HCT116 (cell line): ENCODE data around the gene MARK1.

ENCODE experiments used
- ATF3 ChIP-seq: IDR thresholded peaks from 2 replicates; pipeline ENCODE4 v1.6.1; 2012
- CEBPB ChIP-seq: IDR thresholded peaks from 2 replicates; pipeline ENCODE4 v1.6.1; 2012; ENCODE audit warnings: low read depth
- FOSL1 ChIP-seq: IDR thresholded peaks from 2 replicates; pipeline ENCODE4 v1.6.1; 2012; ENCODE audit warnings: low read depth
- MAX ChIP-seq: IDR thresholded peaks from 2 replicates; pipeline ENCODE4 v1.6.1; 2012
- SP1 ChIP-seq: IDR thresholded peaks from 2 replicates; pipeline ENCODE4 v1.6.1; 2012; ENCODE audit warnings: low read depth
- YY1 ChIP-seq: IDR thresholded peaks from 2 replicates; pipeline ENCODE4 v1.6.1; 2011; ENCODE audit warnings: low read length, low read depth, moderate library complexity, mild to moderate bottlenecking; ENCODE audit not compliant: insufficient replicate concordance; ENCODE audit errors: extremely low read depth
- TF ChIP-seq, protein P1 (sequence below), 3 experiments: fragments of 200-600 bp in 1 of 3; sonication (generic) in 1 of 3; IDR thresholded peaks in 2 of 3; conservative IDR thresholded peaks in 1 of 3; 2 replicates each; pipeline ENCODE4 v1.5.1; 2012 to 2017; ENCODE audit warnings: low read depth in 2 of 3, low read length in 2 of 3, antibody characterized with exemption in 1 of 3, borderline replicate concordance in 1 of 3, control low read depth in 1 of 3, mild to moderate bottlenecking in 1 of 3, mixed read lengths in 1 of 3, mixed run types in 1 of 3, moderate library complexity in 1 of 3; ENCODE audit not compliant: insufficient read depth in 1 of 3
- TF ChIP-seq, protein P2 (sequence below): IDR thresholded peaks from 2 replicates; pipeline ENCODE4 v1.6.1; 2012; ENCODE audit warnings: low read depth

- TF ChIP-seq YY1 (no peak), SP1 (no peak), CEBPB (no peak), ATF3 (no peak), FOSL1 (no peak), MAX (no peak)
- TF ChIP-seq, protein P1, sequence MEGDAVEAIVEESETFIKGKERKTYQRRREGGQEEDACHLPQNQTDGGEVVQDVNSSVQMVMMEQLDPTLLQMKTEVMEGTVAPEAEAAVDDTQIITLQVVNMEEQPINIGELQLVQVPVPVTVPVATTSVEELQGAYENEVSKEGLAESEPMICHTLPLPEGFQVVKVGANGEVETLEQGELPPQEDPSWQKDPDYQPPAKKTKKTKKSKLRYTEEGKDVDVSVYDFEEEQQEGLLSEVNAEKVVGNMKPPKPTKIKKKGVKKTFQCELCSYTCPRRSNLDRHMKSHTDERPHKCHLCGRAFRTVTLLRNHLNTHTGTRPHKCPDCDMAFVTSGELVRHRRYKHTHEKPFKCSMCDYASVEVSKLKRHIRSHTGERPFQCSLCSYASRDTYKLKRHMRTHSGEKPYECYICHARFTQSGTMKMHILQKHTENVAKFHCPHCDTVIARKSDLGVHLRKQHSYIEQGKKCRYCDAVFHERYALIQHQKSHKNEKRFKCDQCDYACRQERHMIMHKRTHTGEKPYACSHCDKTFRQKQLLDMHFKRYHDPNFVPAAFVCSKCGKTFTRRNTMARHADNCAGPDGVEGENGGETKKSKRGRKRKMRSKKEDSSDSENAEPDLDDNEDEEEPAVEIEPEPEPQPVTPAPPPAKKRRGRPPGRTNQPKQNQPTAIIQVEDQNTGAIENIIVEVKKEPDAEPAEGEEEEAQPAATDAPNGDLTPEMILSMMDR (IDR thresholded peaks at IDR 0.05 in 2 of 3, conservative IDR thresholded peaks at IDR 0.05 in 1 of 3; ENCODE audit: borderline replicate concordance in 1 of 3, insufficient read depth in 1 of 3, low read depth in 2 of 3, low read length in 2 of 3): no peak
- TF ChIP-seq, protein P2, sequence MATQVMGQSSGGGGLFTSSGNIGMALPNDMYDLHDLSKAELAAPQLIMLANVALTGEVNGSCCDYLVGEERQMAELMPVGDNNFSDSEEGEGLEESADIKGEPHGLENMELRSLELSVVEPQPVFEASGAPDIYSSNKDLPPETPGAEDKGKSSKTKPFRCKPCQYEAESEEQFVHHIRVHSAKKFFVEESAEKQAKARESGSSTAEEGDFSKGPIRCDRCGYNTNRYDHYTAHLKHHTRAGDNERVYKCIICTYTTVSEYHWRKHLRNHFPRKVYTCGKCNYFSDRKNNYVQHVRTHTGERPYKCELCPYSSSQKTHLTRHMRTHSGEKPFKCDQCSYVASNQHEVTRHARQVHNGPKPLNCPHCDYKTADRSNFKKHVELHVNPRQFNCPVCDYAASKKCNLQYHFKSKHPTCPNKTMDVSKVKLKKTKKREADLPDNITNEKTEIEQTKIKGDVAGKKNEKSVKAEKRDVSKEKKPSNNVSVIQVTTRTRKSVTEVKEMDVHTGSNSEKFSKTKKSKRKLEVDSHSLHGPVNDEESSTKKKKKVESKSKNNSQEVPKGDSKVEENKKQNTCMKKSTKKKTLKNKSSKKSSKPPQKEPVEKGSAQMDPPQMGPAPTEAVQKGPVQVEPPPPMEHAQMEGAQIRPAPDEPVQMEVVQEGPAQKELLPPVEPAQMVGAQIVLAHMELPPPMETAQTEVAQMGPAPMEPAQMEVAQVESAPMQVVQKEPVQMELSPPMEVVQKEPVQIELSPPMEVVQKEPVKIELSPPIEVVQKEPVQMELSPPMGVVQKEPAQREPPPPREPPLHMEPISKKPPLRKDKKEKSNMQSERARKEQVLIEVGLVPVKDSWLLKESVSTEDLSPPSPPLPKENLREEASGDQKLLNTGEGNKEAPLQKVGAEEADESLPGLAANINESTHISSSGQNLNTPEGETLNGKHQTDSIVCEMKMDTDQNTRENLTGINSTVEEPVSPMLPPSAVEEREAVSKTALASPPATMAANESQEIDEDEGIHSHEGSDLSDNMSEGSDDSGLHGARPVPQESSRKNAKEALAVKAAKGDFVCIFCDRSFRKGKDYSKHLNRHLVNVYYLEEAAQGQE: no peak
Measured at GRCh38 chr1:220670365-220670764, 142.4 kb downstream of the MARK1 start.
